HepG2 (cell line): Measurements from ENCODE around the gene APPBP2. TPM values are rescaled to one million over a fixed set of nuclear protein-coding genes. Genes with fewer than 3 reads are reported as not detected.
A peak's percentile ranks its signal among the peaks of the same experiment; 100 is the strongest.

Source experiments
- ASH2L ChIP-seq: fragments of 300-600, 200-600 bp; sonication (generic); IDR thresholded peaks from 2 replicates; pipeline ENCODE4 v1.7.0; 2017; ENCODE audit warnings: low read depth, mild to moderate bottlenecking, moderate library complexity, mixed read lengths, low read length; ENCODE audit not compliant: insufficient read length
- HOXA9 ChIP-seq: sonication (generic); formaldehyde crosslinking; IDR thresholded peaks from 2 replicates; pipeline ENCODE4 v1.8.1; 2022; ENCODE audit warnings: missing genetic modification reagents, mild to moderate bottlenecking, moderate library complexity, borderline replicate concordance
- KDM2A ChIP-seq: sonication (generic); formaldehyde crosslinking; IDR thresholded peaks from 2 replicates; pipeline ENCODE4 v1.4.0; 2020; ENCODE audit warnings: low read depth, missing genetic modification reagents, borderline replicate concordance
- PHF8 ChIP-seq: sonication (generic); formaldehyde crosslinking; IDR thresholded peaks from 2 replicates; pipeline ENCODE4 v1.5.0; 2020; ENCODE audit warnings: missing genetic modification reagents
- SMAD9 ChIP-seq: sonication (generic); formaldehyde crosslinking; IDR thresholded peaks from 2 replicates; pipeline ENCODE4 v1.5.1; 2020; ENCODE audit warnings: mild to moderate bottlenecking, missing genetic modification reagents
- TBX2 ChIP-seq: sonication (generic); formaldehyde crosslinking; IDR thresholded peaks from 2 replicates; pipeline ENCODE4 v1.5.0; 2020; ENCODE audit warnings: missing genetic modification reagents, mild to moderate bottlenecking, borderline replicate concordance
- THAP8 ChIP-seq: sonication (generic); formaldehyde crosslinking; IDR thresholded peaks from 2 replicates; pipeline ENCODE4 v1.5.1; 2020; ENCODE audit warnings: missing genetic modification reagents, mild to moderate bottlenecking, borderline replicate concordance
- UBTF ChIP-seq: sonication (generic); formaldehyde crosslinking; IDR thresholded peaks from 2 replicates; pipeline ENCODE4 v1.4.0; 2020; ENCODE audit warnings: mild to moderate bottlenecking, missing genetic modification reagents
- ZBTB7A ChIP-seq: sonication (generic); formaldehyde crosslinking; IDR thresholded peaks from 2 replicates; pipeline ENCODE4 v1.8.0; 2022; ENCODE audit warnings: mild to moderate bottlenecking, missing genetic modification reagents
- ZNF274 ChIP-seq: sonication (generic); formaldehyde crosslinking; IDR thresholded peaks from 2 replicates; pipeline ENCODE4 v1.5.1; 2020; ENCODE audit warnings: mild to moderate bottlenecking, missing genetic modification reagents
- ZNF484 ChIP-seq: sonication (generic); formaldehyde crosslinking; IDR thresholded peaks from 2 replicates; pipeline ENCODE4 v1.5.1; 2020; ENCODE audit warnings: mild to moderate bottlenecking, low read depth, missing genetic modification reagents, borderline replicate concordance
- ZNF543 ChIP-seq: sonication (generic); formaldehyde crosslinking; IDR thresholded peaks from 2 replicates; pipeline ENCODE4 v1.4.0; 2020; ENCODE audit warnings: mild to moderate bottlenecking, missing genetic modification reagents
- ZNF891 ChIP-seq: sonication (generic); formaldehyde crosslinking; IDR thresholded peaks from 2 replicates; pipeline ENCODE4 v1.5.0; 2020; ENCODE audit warnings: mild to moderate bottlenecking, missing genetic modification reagents
- ZSCAN5A ChIP-seq: sonication (generic); formaldehyde crosslinking; IDR thresholded peaks from 2 replicates; pipeline ENCODE4 v1.8.0; 2022; ENCODE audit warnings: mild to moderate bottlenecking, missing genetic modification reagents, borderline replicate concordance
- ZXDC ChIP-seq: sonication (generic); formaldehyde crosslinking; IDR thresholded peaks from 2 replicates; pipeline ENCODE4 v1.5.0; 2020; ENCODE audit warnings: mild to moderate bottlenecking, missing genetic modification reagents
- polyA plus RNA-seq, 8 experiments: library from polyadenylated mRNA; depleted of rRNA in 3 of 8; stranded (reverse) in 7 of 8; unstranded in 1 of 8; fragments of >200 nt; fragmentation: Illumina TruSeq in 4 of 8; extraction: Trizol in 4 of 8; gene quantifications; 2 replicates each; pipeline versions ENCODE4 v1.2.1 to v1.2.3, GENCODE V29; 2011 to 2016; ENCODE audit warnings: low read depth in 4 of 8, missing spikeins in 1 of 8, mixed read lengths in 1 of 8; ENCODE audit not compliant: insufficient read depth in 1 of 8
- total RNA-seq, 5 experiments: library from RNA; depleted of rRNA; stranded (reverse); fragments of >200 nt; fragmentation: Illumina TruSeq; extraction: Trizol; gene quantifications; 2 replicates each; pipeline ENCODE4 v1.2.3, GENCODE V29; 2016; ENCODE audit warnings: low read depth in 1 of 5

APPBP2 gene
- total and polyA plus RNA-seq, 2 of the 13 experiments (the other 11 are each of a cell fraction or from before 2014, with no cell fraction given): 17.5 to 45.8 TPM

DNA sequence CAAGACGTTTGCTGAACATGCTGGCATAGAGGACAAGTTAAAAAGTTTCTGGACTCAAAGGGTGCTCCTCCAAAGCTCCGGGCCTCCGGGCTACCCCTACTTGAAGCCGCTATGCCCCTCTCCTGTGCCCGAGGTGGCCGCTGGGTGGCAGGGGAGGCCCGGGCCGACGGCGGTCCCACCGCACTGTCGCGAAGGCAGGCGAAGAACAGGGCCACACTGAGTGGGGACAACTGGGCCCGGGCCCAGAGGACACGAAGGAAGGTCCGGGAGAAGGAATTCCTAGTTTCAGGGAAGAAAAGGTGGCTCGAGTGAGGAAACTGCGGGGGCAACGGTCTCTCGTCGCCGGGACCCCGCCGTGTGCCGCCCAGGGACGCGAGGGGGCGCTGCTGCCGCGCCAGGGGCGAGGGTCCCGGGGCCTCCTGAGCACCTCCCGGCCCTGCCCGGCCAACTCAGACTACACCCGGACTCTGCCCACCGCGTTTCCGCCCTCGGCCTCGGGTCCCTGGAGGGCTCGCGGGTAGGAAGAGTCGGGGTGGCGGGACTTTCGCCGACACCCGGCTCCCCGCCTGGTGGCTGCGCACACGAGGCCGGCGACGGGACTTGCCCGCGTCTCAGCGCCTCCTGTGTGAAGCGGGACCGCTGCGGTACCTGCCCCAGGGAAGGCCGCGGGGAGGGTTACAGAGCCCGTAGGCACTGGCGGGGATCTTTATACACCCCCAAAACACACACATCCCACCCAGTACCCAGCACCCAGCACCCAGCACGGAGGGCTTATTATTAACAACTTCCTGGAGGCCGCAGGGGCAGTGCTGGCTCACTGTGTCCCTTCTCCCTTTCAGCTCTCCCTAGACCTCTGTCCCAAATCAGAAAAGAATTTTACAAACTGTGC, 104.5 kb downstream of the APPBP2 start (continued):
- TF ChIP-seq TBX2 (CRISPR knock-in tag): peak; percentile 60; the same call in 1 of the 2 replicates
- TF ChIP-seq SMAD9: no peak
- TF ChIP-seq PHF8 (CRISPR knock-in tag): 0 out of 2 replicates have a peak, but pooled peaks have one; percentile 18
- peak; percentile 84 for TF ChIP-seq ZBTB7A (CRISPR knock-in tag)
- TF ChIP-seq ZNF274 (CRISPR knock-in tag): peak; percentile 48; the same call in 1 of the 2 replicates
- TF ChIP-seq ZXDC: no peak
- peak; percentile 72; the same call in 1 of the 2 replicates for TF ChIP-seq ZSCAN5A
- peak; percentile 86 for TF ChIP-seq KDM2A (CRISPR knock-in tag)
- TF ChIP-seq HOXA9 (CRISPR knock-in tag): 0 out of 2 replicates have a peak, but pooled peaks have one; percentile 14
- TF ChIP-seq THAP8 (CRISPR knock-in tag): no peak
- TF ChIP-seq ZNF543: peak; percentile 70
- TF ChIP-seq ASH2L: peak; percentile 41
- peak; percentile 73; the same call in 1 of the 2 replicates for TF ChIP-seq ZNF891 (CRISPR knock-in tag)
- peak; percentile 46; the same call in 1 of the 2 replicates for TF ChIP-seq UBTF (CRISPR knock-in tag)
- TF ChIP-seq ZNF484 (CRISPR knock-in tag): 0 out of 2 replicates have a peak, but pooled peaks have one; percentile 34
